HG02884 (cell line): Measurements from ENCODE around the gene NFKBIL1.
"Not testable (repeated sequence)": the region's sequence is repeated elsewhere in the genome, so short reads cannot be mapped to it uniquely, and the experiment has no call there.

ENCODE experiments used
- ATAC-seq: cut with Tn5 transposase; IDR thresholded peaks from one replicate; pipeline ENCODE4 v1.9.1; 2021; ENCODE audit warnings: mild to moderate bottlenecking, moderate library complexity; ENCODE audit not compliant: unreplicated experiment

NFKBIL1 gene

DNA sequence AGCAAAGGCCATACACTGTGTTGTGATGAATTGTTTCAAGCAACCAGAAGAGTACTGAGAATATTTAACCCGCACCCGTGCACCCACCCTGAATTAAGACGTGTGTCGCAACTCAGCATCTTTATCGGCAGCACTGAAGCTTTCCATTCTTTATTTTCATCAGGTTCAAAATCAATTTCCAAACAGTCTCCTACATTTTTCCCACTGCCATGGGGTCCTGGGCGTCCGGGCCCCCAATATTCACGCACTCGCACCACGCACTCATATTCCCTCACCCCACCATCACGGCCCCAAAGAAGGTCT, 33.0 kb downstream of the NFKBIL1 start:
- ATAC-seq, result no peak

DNA sequence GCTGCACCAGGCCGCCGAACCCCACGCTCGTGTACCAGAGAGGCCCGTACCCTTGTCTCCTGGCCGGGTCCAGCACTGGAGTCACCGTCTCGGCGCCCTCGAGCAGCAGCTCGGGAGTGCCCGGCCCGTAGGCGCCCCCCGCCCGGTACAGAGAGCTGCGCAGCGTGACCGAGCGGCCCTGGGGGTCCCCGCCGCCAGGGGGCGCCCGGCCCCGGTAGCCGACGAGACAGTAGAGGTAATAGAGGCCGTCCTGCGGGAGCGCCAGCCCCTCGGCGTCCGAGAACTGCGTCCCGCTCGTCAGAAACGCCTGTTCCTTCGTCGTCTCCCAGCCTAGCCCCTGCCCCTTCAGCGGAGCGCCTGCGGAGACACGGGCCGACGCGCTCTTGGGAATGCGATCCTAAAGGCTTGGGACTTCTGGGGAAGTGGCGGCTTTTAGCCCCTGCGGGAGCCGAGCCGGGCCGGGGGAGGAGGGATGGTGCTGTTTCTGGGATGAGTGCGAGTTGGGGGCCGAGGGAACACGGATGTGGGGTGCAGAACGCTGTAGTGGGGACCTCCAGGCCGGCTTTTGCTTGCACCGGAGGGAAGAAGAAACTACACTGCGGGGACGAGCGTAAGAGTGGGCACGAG, 33.5 kb downstream of the NFKBIL1 start:
- no peak for ATAC-seq

DNA sequence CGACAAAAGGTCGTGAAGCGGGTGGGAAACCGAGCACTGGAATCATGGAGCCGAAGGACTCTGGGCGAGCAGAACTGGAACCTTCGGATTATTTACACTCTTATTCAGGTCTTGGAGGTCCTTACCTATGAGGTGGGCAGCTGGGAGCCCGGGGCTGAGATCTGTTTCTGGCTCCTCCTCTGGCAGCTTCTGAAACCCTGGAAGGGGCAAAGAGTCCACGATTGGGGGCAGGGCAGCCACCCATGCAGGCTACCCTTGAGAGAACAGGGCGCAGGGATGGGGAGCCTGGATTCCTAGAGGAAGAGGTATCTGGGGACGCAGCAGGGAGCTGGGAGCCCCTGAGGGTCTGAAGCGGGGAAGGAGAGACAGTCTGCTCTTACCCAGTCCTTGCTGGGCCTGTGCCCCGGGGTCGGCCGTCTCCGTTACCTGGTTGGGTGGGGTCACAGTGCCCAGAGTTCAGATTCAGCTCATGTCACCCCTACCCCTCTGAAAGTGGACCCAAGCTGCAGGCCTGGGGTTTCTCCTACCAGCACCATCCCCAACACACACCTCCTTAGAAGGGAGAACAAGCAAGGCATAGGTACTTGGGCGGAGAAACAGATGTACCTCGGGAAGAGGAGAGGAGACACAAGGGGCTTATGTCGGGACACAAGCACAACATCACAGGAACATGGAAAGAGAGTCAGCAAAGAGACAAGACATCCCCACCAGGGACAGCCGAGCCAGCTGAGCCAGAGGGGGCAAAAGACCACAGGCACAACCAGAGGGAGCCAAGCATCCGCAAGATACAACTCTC, 34.2 kb downstream of the NFKBIL1 start:
- no peak for ATAC-seq

DNA sequence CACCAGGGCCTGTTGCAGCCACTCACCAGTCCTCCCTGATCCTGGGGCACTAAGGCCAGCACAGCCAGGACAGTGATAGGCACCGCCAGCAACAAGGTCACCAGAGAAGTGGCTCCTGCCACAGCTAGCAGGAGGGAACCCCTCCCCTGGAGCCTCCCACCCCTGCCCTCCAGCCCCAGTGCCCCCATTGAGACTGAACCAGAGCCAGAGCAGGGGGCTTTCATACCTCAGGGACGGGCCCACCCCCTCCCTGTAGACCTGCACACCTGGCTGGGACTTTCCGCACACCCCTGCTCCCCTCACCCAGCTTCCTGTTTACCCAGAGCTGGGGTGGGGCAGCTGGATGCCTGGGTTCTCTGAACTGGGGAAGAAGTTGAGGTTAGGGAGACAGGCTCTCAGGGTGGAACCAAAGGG, 34.8 kb downstream of the NFKBIL1 start, which contains the start of gene LTB:
TSS of gene LTB (minus strand) at position 195 of the 414 bp plus-strand sequence. CDS start at position 188, 7 bp downstream.
- no peak for ATAC-seq

DNA sequence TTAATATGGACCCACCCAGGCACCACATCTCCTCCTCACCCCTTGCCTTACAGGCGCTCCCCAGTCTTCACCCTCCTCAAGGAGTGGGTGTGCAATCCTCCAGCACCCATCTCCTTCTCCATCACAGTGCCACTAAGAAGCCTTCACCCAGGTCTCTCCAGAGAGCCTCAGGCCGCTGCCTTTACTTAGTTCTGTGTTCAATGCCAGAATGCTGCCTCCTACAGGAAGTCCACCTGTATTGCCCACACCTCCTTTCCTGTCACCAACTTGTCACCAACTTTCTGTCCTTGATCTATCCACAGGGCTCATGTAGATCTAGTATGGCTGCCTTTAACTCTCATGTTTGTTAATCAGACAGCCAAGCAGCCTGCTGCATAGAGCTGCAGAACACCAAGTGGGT, 38.1 kb downstream of the NFKBIL1 start:
- no peak for ATAC-seq

DNA sequence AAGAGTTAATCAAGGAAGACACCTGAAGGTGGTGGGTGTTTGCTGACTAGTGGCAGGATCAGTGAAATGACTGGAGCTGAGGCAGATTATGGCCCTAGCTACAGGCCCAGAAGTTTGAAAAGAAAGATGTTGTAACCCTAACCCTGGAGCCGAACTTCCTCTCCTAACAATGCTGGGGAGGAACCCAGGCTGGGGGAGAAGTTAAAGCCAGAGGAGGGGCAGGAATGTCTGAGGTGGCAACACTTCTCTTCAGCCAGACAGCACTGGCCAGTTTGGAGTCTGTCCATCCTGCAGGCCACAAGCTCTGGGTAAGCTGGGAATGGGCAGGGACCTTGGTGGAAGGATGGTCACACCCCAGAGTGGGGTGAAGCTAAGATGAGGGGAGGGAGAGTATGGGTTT, 38.6 kb downstream of the NFKBIL1 start, which contains the start of gene LST1:
TSS of gene LST1 (plus strand) at position 270 of the 400 bp plus-strand sequence. CDS start 1,023 bp downstream, outside the sequence.
- no peak for ATAC-seq

DNA sequence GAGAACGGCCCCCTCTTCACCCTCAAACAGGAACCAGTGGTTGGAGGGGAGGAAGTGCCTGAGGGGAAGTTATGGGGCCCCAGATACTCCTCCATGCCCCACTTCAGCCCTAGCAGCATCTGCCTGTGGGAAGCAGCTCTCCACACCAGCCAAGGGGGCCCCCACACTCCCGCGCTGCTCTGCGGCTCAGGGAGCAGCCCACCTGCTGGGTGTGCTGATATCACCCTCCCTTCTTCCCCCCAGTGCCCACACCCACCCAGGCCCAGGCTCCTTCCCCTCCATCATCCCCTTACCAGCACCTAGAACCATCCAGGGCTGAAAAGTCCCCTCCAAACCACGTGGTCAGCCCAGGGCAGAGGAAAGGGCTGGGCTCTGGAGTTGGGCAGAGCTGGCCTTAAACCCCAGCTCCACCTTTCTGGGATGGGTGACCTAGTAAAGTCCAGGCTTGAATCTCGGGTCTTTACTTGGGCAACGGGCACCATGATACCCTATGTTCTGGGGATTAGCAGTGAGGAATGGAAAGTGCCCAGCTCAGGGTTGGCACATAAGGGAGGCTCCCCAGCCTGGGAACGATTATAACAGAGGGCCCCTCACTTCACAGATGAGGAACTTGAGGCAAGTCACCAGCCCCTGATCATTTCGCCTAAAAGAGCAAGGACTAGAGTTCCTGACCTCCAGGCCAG, 39.3 kb downstream of the NFKBIL1 start:
- no peak for ATAC-seq

DNA sequence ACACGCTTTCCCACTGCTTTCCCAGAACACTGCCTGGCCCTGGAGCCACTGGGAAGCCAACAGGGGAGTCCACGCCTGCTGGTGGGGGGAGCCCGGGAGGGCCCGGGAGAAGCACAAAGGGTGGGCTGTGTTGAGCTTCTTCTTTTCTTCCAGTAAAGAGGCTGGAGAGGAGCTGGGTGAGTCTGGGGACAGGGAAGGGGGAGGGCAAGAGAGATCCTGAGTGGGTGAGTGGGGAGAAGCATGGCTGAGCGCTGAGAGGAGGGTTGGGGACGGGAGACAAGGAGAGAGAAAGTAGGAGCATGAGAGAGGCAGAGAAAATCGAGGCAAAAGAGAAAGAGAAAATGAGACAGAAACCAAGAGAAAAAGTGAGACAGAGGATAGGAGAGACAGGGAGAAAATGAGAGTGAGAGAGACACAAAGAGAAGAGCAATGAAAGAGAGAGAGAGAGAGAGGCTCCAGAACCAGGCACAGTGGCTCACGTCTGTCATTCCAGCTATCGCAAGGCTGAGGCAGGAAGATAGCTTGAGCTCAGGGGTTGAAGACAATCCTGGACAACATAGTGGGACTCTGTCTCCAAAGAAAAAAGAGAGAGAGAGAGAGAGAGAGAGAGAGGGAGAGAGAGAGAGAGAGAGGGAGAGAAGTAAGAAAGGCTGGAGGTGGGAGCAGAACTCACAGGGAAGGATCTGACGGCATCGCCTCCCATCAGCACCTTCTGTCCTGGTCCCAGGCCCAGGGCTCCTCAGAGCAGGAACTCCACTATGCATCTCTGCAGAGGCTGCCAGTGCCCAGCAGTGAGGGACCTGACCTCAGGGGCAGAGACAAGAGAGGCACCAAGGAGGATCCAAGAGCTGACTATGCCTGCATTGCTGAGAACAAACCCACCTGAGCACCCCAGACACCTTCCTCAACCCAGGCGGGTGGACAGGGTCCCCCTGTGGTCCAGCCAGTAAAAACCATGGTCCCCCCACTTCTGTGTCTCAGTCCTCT, 40.7 kb downstream of the NFKBIL1 start:
- no peak for ATAC-seq

DNA sequence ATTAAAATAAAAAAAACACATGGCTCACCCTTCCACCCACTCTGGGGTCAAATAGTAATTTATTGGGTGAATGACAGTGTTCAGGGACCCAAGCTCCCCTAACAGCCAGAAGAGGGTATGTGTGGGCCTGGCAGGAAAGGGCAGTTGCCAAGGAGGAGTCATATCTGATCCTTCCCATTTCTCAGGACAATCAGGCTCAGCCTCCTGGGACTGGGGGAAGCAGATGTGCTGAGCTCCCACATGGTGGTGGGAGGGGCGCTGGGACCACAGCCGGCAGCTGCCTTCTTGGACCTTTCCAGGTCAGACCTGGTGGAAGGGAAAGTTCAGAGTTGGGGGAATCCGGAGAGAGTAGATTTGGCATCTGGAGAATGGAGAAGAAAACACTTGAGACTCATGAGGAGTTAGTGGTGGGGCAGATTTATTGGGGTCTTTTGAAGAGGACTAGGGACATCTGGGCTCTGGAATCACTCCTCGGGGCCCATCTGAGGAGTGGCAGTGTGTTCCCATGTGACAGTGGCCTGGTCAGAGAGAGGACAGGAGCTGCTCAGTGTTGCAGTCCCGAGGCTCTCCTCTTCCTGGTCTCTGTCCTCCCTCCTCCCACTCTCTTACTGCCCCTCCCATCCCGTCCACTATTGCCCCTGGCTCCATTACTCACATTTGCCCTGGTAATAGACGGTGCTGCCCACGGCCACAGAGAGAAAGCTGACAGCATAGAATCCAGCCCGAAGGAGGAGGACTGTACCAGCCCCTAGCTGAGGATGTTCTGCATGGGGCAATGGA, 41.7 kb downstream of the NFKBIL1 start:
- no peak for ATAC-seq

DNA sequence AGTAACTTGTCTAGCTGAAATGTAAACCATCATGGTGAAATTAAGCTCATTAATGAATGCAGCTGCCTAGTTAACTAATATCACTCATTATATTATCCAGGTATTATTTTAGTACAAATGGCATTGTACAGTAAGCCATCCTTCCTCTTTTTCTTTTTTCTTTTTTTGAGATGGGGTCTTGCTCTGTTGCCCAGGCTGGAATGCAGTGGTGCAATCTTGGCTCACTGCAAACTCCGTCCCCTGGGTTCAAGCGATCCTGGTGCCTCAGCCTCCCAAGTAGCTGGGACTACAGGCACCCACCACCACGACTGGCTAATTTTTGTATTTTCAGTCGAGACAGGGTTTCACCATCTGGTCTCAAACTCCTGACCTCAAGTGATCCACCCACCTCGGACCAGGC, 43.3 kb downstream of the NFKBIL1 start:
- ATAC-seq, result not testable (repeated sequence)

DNA sequence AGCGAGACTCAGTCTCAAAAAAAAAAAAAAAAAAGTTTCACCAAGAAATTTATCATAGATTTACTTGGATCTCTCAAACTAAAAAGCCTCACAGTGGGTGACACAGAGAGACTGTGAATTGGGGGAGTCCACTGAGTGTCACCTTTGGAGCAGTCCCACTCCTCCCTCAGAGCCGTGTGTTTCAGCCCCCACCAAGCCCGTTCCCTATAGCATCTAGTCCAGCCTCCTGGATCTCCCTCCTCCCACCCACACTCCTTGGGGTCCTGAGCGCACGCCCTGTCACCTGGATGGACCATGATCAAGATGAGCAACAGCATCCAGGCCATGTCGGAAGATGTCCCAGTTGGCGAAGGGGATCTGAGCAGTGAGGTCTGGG, 45.0 kb downstream of the NFKBIL1 start:
- ATAC-seq, result no peak

DNA sequence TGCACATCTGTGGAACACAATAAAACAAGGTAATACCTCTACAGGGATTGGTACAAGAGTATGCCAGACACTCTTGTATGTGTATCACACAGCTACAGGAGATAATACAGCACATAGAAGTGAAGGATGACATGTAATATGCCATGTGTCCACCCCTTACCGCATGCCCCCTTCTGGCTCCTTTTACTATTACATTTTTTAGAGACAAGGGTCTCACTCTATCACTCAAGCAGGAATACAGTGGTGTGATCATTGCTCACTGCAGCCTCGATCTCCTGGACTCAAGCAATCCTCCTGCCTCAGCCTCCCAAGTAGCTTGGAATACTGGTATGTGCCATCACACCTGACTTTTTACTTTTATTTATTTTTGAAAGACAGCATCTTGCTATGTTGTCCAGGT, 49.6 kb downstream of the NFKBIL1 start:
- no peak for ATAC-seq

DNA sequence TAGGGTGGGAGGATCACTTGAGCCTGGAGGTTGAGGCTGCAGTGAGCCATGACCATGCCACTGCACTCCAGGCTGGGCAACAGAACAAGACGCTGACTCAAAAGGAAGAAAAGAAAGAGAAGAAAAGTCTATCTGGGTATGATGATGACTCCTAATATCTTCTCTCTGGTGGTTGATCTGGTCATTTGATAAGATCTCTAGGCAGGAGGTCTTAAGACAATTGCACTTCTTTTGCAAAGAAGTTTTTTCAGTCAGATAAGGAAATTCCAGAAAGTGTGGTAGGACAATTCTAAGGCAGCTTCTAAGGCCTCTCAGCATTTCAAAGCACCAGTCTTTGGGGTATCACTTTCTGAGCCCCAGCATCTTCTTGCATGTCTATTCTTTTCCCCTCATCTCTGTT, 59.9 kb downstream of the NFKBIL1 start:
- ATAC-seq, result no peak
